ENCODE data around the gene ABCC8. TPM values are rescaled to one million over a fixed set of nuclear protein-coding genes. Genes with fewer than 3 reads are reported as not detected.
"Not testable (repeated sequence)": the region's sequence is repeated elsewhere in the genome, so short reads cannot be mapped to it uniquely, and the experiment has no call there.

Gene ABCC8
- total RNA-seq, 1 experiment from 2014 or later: not detected

DNA sequence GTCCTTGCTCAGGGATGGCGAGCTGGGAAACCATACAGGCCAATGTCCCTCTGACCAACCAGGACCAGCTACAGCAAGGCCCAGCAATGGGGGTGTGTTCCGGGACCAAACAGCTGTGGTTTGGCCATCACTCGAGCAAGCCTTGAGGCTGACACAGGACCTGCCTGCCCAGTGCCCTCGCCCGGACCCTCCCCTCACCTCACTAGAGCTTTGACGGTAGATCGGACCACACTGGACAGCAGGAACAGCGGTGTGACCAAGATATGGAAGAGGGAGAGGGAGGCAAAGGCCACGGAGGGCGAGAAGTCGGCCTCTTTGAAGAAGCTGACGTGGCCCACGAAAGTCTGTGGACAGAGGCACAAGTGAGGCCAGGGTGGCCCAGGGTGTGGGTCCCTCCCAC, 46.0 kb downstream of the ABCC8 start:
- H3K27ac ChIP-seq (ENCODE audit: low read depth, low read length, poor library complexity, severe bottlenecking): no peak overlapping the region
- intact Hi-C loops (cut with micrococcal nuclease; ENCODE audit: unreplicated experiment): no loop called here
- H3K9me3 ChIP-seq (ENCODE audit: low read depth, low read length, poor library complexity, severe bottlenecking): no peaks in the 10 kb centered on the region
- H3K4me3 ChIP-seq (ENCODE audit: low read depth, low read length, poor library complexity, severe bottlenecking): no peak overlapping the region
- H3K36me3 ChIP-seq (ENCODE audit: insufficient read depth, low read length, poor library complexity, severe bottlenecking): no peaks in the 10 kb centered on the region
- CTCF ChIA-PET: no interaction called here
- POLR2A ChIA-PET (ENCODE audit: low non-redundant PET): no interaction called here
- peaks cover 3% of the 10 kb centered on the region for H3K27me3 ChIP-seq (replicated peaks; ENCODE audit: insufficient read depth, low read depth, low read length, poor library complexity)
- TF ChIP-seq, protein P1, sequence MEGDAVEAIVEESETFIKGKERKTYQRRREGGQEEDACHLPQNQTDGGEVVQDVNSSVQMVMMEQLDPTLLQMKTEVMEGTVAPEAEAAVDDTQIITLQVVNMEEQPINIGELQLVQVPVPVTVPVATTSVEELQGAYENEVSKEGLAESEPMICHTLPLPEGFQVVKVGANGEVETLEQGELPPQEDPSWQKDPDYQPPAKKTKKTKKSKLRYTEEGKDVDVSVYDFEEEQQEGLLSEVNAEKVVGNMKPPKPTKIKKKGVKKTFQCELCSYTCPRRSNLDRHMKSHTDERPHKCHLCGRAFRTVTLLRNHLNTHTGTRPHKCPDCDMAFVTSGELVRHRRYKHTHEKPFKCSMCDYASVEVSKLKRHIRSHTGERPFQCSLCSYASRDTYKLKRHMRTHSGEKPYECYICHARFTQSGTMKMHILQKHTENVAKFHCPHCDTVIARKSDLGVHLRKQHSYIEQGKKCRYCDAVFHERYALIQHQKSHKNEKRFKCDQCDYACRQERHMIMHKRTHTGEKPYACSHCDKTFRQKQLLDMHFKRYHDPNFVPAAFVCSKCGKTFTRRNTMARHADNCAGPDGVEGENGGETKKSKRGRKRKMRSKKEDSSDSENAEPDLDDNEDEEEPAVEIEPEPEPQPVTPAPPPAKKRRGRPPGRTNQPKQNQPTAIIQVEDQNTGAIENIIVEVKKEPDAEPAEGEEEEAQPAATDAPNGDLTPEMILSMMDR (conservative IDR thresholded peaks at IDR 0.05; ENCODE audit: low read depth, low read length): no peak
- no peak for TF ChIP-seq EZH2 (IDR thresholded peaks at IDR 0.05; ENCODE audit: borderline replicate concordance, low read depth, low read length, poor library complexity, severe bottlenecking)
- no TSS peak for BruUV-seq (replicated peaks)
- H3K4me1 ChIP-seq (ENCODE audit: insufficient read depth, low read length, poor library complexity, severe bottlenecking): no peaks in the 10 kb centered on the region
- no peak for DNase-seq (ENCODE audit: low spot score)

DNA sequence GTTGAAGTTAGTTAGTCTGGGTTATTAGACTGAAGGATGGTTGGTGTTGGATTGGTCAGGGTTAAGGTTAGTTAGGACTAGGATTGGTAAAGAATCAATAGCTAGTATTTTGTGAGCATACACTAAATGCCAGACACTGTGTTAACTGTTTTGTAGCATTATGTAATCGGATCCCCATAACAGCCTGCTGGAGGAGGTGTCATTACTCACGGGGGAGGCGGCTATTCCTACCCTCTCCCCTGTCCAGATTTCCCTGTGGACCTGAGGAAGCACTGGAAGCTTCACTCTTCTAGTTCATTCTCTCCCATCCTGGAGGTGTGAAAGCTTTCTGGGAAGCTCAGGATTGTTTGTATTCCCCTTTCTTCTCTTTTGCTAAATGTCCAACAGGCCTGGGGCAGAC, 47.7 kb downstream of the ABCC8 start:
- H3K27me3 ChIP-seq (replicated peaks; ENCODE audit: insufficient read depth, low read depth, low read length, poor library complexity): peaks cover 3% of the 10 kb centered on the region
- TF ChIP-seq EZH2 (IDR thresholded peaks at IDR 0.05; ENCODE audit: borderline replicate concordance, low read depth, low read length, poor library complexity, severe bottlenecking): no peak
- TF ChIP-seq, protein P1 (conservative IDR thresholded peaks at IDR 0.05; ENCODE audit: low read depth, low read length): no peak
- no peaks in the 10 kb centered on the region for H3K9me3 ChIP-seq (ENCODE audit: low read depth, low read length, poor library complexity, severe bottlenecking)
- ChIA-PET POLR2A (ENCODE audit: low non-redundant PET) (no interaction called here), CTCF (no interaction called here)
- H3K4me3 ChIP-seq (ENCODE audit: low read depth, low read length, poor library complexity, severe bottlenecking): no peak overlapping the region
- BruUV-seq (replicated peaks): no TSS peak
- no peak overlapping the region for H3K27ac ChIP-seq (ENCODE audit: low read depth, low read length, poor library complexity, severe bottlenecking)
- H3K36me3 ChIP-seq (ENCODE audit: insufficient read depth, low read length, poor library complexity, severe bottlenecking): no peaks in the 10 kb centered on the region
- H3K4me1 ChIP-seq (ENCODE audit: insufficient read depth, low read length, poor library complexity, severe bottlenecking): no peaks in the 10 kb centered on the region
- no peak for DNase-seq (ENCODE audit: low spot score)
- intact Hi-C loops (cut with micrococcal nuclease; ENCODE audit: unreplicated experiment): no loop called here

DNA sequence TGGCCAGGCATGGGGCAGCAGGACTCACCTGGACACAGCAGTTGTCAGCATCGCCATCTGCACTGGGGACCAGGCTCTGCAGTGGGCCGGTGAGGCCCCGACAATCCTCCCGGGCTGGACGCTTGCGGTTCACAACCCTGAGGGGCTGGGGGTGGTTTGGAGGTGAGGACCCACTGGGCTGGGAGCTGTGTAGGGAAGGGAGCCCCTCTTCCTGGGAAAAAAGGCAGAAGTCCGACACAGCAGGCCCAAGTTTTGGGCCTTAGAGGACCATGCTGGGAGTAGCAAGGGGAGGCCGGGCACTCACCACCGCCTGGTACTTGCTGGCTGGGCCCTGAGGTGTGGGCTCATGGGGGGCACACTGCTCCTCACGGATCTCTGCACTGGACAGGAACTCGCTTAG, 48.4 kb downstream of the ABCC8 start:
- TF ChIP-seq EZH2 (IDR thresholded peaks at IDR 0.05; ENCODE audit: borderline replicate concordance, low read depth, low read length, poor library complexity, severe bottlenecking): no peak
- TF ChIP-seq, protein P1 (conservative IDR thresholded peaks at IDR 0.05; ENCODE audit: low read depth, low read length): no peak
- Histone ChIP-seq H3K9me3 (ENCODE audit: low read depth, low read length, poor library complexity, severe bottlenecking) (no peaks in the 10 kb centered on the region), H3K36me3 (ENCODE audit: insufficient read depth, low read length, poor library complexity, severe bottlenecking) (no peaks in the 10 kb centered on the region), H3K27me3 (replicated peaks; ENCODE audit: insufficient read depth, low read depth, low read length, poor library complexity) (peaks cover 3% of the 10 kb centered on the region), H3K4me3 (ENCODE audit: low read depth, low read length, poor library complexity, severe bottlenecking) (no peak overlapping the region), H3K4me1 (ENCODE audit: insufficient read depth, low read length, poor library complexity, severe bottlenecking) (no peaks in the 10 kb centered on the region), H3K27ac (ENCODE audit: low read depth, low read length, poor library complexity, severe bottlenecking) (no peak overlapping the region)
- POLR2A ChIA-PET (ENCODE audit: low non-redundant PET): no interaction called here
- intact Hi-C loops (cut with micrococcal nuclease; ENCODE audit: unreplicated experiment): no loop called here
- no peak for DNase-seq (ENCODE audit: low spot score)
- CTCF ChIA-PET: no interaction called here
- no TSS peak for BruUV-seq (replicated peaks)

DNA sequence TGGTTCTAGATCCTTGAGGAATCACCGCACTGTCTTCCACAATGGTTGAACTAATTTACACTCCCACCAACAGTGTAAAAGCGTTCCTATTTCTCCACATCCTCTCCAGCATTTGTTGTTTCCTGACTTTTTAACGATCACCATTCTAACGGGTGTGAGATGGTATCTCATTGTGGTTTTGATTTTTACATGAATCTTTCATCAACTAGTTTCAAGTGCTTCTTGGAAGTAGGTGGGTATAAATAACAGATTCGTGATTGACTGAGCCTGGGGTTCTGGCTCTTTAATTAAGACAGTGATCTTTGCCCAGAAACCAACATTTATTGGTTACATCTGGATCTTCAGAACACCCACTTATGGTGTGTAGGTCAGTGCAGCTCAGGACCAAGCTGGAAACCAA, 50.4 kb downstream of the ABCC8 start:
- H3K9me3 ChIP-seq (ENCODE audit: low read depth, low read length, poor library complexity, severe bottlenecking); H3K4me1 ChIP-seq (ENCODE audit: insufficient read depth, low read length, poor library complexity, severe bottlenecking); POLR2A ChIA-PET (ENCODE audit: low non-redundant PET); H3K27ac ChIP-seq (ENCODE audit: low read depth, low read length, poor library complexity, severe bottlenecking); CTCF ChIA-PET; H3K36me3 ChIP-seq (ENCODE audit: insufficient read depth, low read length, poor library complexity, severe bottlenecking); H3K4me3 ChIP-seq (ENCODE audit: low read depth, low read length, poor library complexity, severe bottlenecking); H3K27me3 ChIP-seq (replicated peaks; ENCODE audit: insufficient read depth, low read depth, low read length, poor library complexity); BruUV-seq (replicated peaks); DNase-seq (ENCODE audit: low spot score); intact Hi-C loops (cut with micrococcal nuclease; ENCODE audit: unreplicated experiment): not testable (repeated sequence)
